GM23338 (cell line): ENCODE measurements around the gene ERP44. TPM values are rescaled to one million over a fixed set of nuclear protein-coding genes. Genes with fewer than 3 reads are reported as not detected.
A peak's percentile ranks its signal among the peaks of the same experiment; 100 is the strongest.

Experiments used
- ATAC-seq: fragments of 200-7000 bp; cut with Tn5 transposase; 3 replicates; pipeline ENCODE4 v1.9.1; 2020
- DNase-seq: peaks from one replicate; pipeline ENCODE4 v3.0.0-alpha.2; 2015; ENCODE audit warnings: low spot score
- H2AFZ ChIP-seq: fragments of 200-600 bp; sonication (generic); 2 replicates; pipeline ENCODE4 v1.8.0; 2016; ENCODE audit warnings: antibody characterized with exemption, mild to moderate bottlenecking, moderate library complexity
- H3F3A ChIP-seq: fragments of 200-600 bp; sonication (generic); replicated peaks from 2 replicates; pipeline ENCODE4 v1.8.0; 2017; ENCODE audit warnings: antibody characterized with exemption, mixed run types, low read depth
- H3K27ac ChIP-seq: fragments of 200-600 bp; sonication (generic); 2 replicates; pipeline ENCODE4 v1.6.1; 2016; ENCODE audit warnings: low read depth
- H3K27me3 ChIP-seq: fragments of 200-600 bp; sonication (generic); 2 replicates; pipeline ENCODE4 v1.8.0; 2016; ENCODE audit warnings: mild to moderate bottlenecking, mixed run types, moderate library complexity; ENCODE audit not compliant: insufficient read depth
- H3K36me3 ChIP-seq: fragments of 200-600 bp; sonication (generic); 2 replicates; pipeline ENCODE4 v1.8.0; 2016; ENCODE audit warnings: mild to moderate bottlenecking; ENCODE audit not compliant: insufficient read depth
- H3K4me1 ChIP-seq: fragments of 200-600 bp; sonication (generic); 2 replicates; pipeline ENCODE4 v1.8.0; 2016; ENCODE audit warnings: mild to moderate bottlenecking, moderate library complexity; ENCODE audit not compliant: insufficient read depth
- H3K4me2 ChIP-seq: fragments of 200-600 bp; sonication (generic); 2 replicates; pipeline ENCODE4 v1.7.1; 2017; ENCODE audit warnings: mixed run types
- H3K4me3 ChIP-seq: fragments of 200-600 bp; sonication (generic); 2 replicates; pipeline ENCODE4 v1.6.1; 2016; ENCODE audit warnings: mixed run types
- H3K79me2 ChIP-seq: fragments of 200-600 bp; sonication (generic); replicated peaks from 2 replicates; pipeline ENCODE4 v1.8.0; 2017; ENCODE audit warnings: mild to moderate bottlenecking; ENCODE audit not compliant: insufficient read depth
- H3K9me2 ChIP-seq: fragments of 200-600 bp; sonication (generic); 2 replicates; pipeline ENCODE4 v1.8.0; 2017; ENCODE audit not compliant: insufficient read depth
- H4K20me1 ChIP-seq: fragments of 200-600 bp; sonication (generic); replicated peaks from 2 replicates; pipeline ENCODE4 v1.8.0; 2017; ENCODE audit warnings: mild to moderate bottlenecking; ENCODE audit not compliant: insufficient read depth
- H3K27ac Mint-ChIP-seq: 2 replicates; pipeline ENCODE4 v1.8.0; 2020; ENCODE audit warnings: inconsistent platforms, mild to moderate bottlenecking, moderate library complexity, mixed read lengths
- H3K27me3 Mint-ChIP-seq: 3 replicates; pipeline ENCODE4 v1.8.0; 2022; ENCODE audit warnings: low read depth, mild to moderate bottlenecking, moderate library complexity, mixed read lengths, inconsistent platforms; ENCODE audit not compliant: insufficient read depth, poor library complexity
- H3K36me3 Mint-ChIP-seq: 3 replicates; pipeline ENCODE4 v1.8.0; 2021; ENCODE audit warnings: low read depth, mild to moderate bottlenecking, inconsistent platforms, moderate library complexity, mixed read lengths
- H3K4me1 Mint-ChIP-seq: 3 replicates; pipeline ENCODE4 v1.8.0; 2020; ENCODE audit warnings: mild to moderate bottlenecking, inconsistent platforms, mixed read lengths
- H3K4me3 Mint-ChIP-seq: 3 replicates; pipeline ENCODE4 v1.8.0; 2021; ENCODE audit warnings: moderate library complexity, mild to moderate bottlenecking, inconsistent platforms, mixed read lengths
- H3K9me3 Mint-ChIP-seq: 3 replicates; pipeline ENCODE4 v1.8.0; 2020; ENCODE audit warnings: moderate library complexity, mild to moderate bottlenecking, inconsistent platforms, mixed read lengths
- JUNB ChIP-seq: IDR thresholded peaks from one replicate; pipeline ENCODE4 v1.6.1; 2016; ENCODE audit warnings: antibody characterized with exemption; ENCODE audit not compliant: unreplicated experiment
- STAT1 ChIP-seq: IDR thresholded peaks from one replicate; pipeline ENCODE4 v1.6.1; 2016; ENCODE audit warnings: antibody characterized with exemption; ENCODE audit not compliant: unreplicated experiment
- ZNF114 ChIP-seq: fragments of 250-450 bp; sonication (Bioruptor Pico); IDR thresholded peaks from 2 replicates; pipeline ENCODE4 v1.5.0; 2020; ENCODE audit warnings: mild to moderate bottlenecking, moderate library complexity
- ZNF462 ChIP-seq: fragments of 250-450 bp; sonication (Bioruptor Pico); IDR thresholded peaks from 2 replicates; pipeline ENCODE4 v1.5.0; 2020; ENCODE audit warnings: mild to moderate bottlenecking, moderate library complexity
- polyA plus RNA-seq: library from polyadenylated mRNA; unstranded; fragments of >200 nt; fragmentation: Nextera tagmentation; extraction: Ambion mirVana; gene quantifications from 2 replicates; pipeline ENCODE4 v1.2.1, GENCODE V29; 2016
- total RNA-seq: library from RNA; depleted of rRNA; stranded (reverse); fragments of >200 nt; shearing (Covaris generic); gene quantifications from 2 replicates; pipeline ENCODE4 v1.2.3, GENCODE V29; 2014
- TF ChIP-seq, protein P1 (sequence below): IDR thresholded peaks from 2 replicates; pipeline ENCODE4 v1.6.1; 2016; ENCODE audit warnings: antibody characterized with exemption

The ERP44 gene
- total and polyA plus RNA-seq, 2 experiments from 2014 or later: 13.0 to 24.1 TPM

- Mint-ChIP-seq H3K4me1 (no peaks in the 10 kb centered on the region), H3K27ac (0 out of 2 replicates have a peak overlapping the region, but pooled peaks have one; percentile 17), H3K9me3 (no peaks in the 10 kb centered on the region), H3K36me3 (no peaks in the 10 kb centered on the region; the same call in 2 of the 3 replicates), H3K4me3 (no peak overlapping the region), H3K27me3 (no peaks in the 10 kb centered on the region)
- H3K27me3 ChIP-seq: no peaks in the 10 kb centered on the region
- H3K4me2 ChIP-seq: no peak overlapping the region
- no peak overlapping the region for H2AFZ ChIP-seq
- no peaks in the 10 kb centered on the region for H3K79me2 ChIP-seq
- H3K9me2 ChIP-seq: no peaks in the 10 kb centered on the region
- H3K27ac ChIP-seq: no peak overlapping the region
- ATAC-seq (no peak), DNase-seq (no peak)
- TF ChIP-seq STAT1: no peak
- TF ChIP-seq, protein P1, sequence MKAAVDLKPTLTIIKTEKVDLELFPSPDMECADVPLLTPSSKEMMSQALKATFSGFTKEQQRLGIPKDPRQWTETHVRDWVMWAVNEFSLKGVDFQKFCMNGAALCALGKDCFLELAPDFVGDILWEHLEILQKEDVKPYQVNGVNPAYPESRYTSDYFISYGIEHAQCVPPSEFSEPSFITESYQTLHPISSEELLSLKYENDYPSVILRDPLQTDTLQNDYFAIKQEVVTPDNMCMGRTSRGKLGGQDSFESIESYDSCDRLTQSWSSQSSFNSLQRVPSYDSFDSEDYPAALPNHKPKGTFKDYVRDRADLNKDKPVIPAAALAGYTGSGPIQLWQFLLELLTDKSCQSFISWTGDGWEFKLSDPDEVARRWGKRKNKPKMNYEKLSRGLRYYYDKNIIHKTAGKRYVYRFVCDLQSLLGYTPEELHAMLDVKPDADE: no peak
- TF ChIP-seq ZNF114 (CRISPR knock-in tag): no peak
- TF ChIP-seq JUNB: no peak
- no peak for TF ChIP-seq ZNF462 (CRISPR knock-in tag)
- no peaks in the 10 kb centered on the region for H3F3A ChIP-seq
- no peaks in the 10 kb centered on the region; the same call in 1 of the 2 replicates for H4K20me1 ChIP-seq
- H3K4me1 ChIP-seq: no peaks in the 10 kb centered on the region
- H3K4me3 ChIP-seq: no peak overlapping the region
- no peaks in the 10 kb centered on the region for H3K36me3 ChIP-seq
These were observed 42.2 kb downstream of the ERP44 start for GRCh38 chr9:100056561-100056960.

DNA sequence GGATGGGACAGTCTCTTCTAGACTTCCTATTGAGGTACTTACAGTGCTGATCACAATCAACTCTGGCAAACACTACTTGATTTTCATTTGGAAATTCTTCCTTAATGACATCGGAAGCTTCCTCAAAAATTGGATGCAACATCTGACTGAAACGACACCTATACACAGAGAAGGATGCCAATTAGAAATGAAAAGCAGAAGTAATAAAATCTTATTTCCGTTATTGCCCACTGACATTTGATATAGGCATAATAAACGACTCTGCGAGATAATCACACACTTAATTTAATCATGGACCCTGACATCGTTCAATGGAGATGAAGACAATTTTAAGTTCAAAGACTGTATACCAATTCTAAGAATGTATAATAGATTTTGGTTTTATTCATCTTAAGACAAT, 46.4 kb downstream of the ERP44 start:
- no peaks in the 10 kb centered on the region for H3F3A ChIP-seq
- no peaks in the 10 kb centered on the region for H3K27me3 ChIP-seq
- Mint-ChIP-seq H3K4me1 (peaks cover 2% of the 10 kb centered on the region; the same call in 1 of the 3 replicates), H3K27ac (no peak overlapping the region), H3K9me3 (no peaks in the 10 kb centered on the region), H3K36me3 (no peaks in the 10 kb centered on the region; the same call in 2 of the 3 replicates), H3K27me3 (no peaks in the 10 kb centered on the region), H3K4me3 (no peak overlapping the region)
- H3K4me1 ChIP-seq: no peaks in the 10 kb centered on the region
- no peak overlapping the region for H3K4me3 ChIP-seq
- no peak overlapping the region for H2AFZ ChIP-seq
- ATAC-seq (no peak), DNase-seq (no peak)
- H3K79me2 ChIP-seq: no peaks in the 10 kb centered on the region
- H3K27ac ChIP-seq: no peak overlapping the region
- no peaks in the 10 kb centered on the region; the same call in 1 of the 2 replicates for H4K20me1 ChIP-seq
- no peaks in the 10 kb centered on the region for H3K36me3 ChIP-seq
- no peak overlapping the region for H3K4me2 ChIP-seq
- no peaks in the 10 kb centered on the region for H3K9me2 ChIP-seq
- no peak for TF ChIP-seq ZNF462 (CRISPR knock-in tag)
